PFSK-1 (cell line): ENCODE results near the gene LCE2D.
"Not testable (repeated sequence)": the region's sequence is repeated elsewhere in the genome, so short reads cannot be mapped to it uniquely, and the experiment has no call there.

Experiments used
- FOXP2 ChIP-seq: optimal IDR thresholded peaks from 2 replicates; pipeline ENCODE3; 2011; ENCODE audit warnings: borderline replicate concordance, control low read depth, inconsistent platforms; ENCODE audit not compliant: insufficient read depth; ENCODE audit errors: extremely low read length, extremely low read depth
- POLR2AphosphoS5 ChIP-seq: IDR thresholded peaks from 2 replicates; pipeline ENCODE4 v1.6.1; 2012; ENCODE audit warnings: low read depth, mild to moderate bottlenecking, control low read depth, low read length, moderate library complexity
- SIN3A ChIP-seq: IDR thresholded peaks from 2 replicates; pipeline ENCODE4 v1.6.1; 2012; ENCODE audit warnings: mild to moderate bottlenecking, low read length, moderate library complexity, borderline replicate concordance; ENCODE audit not compliant: insufficient read depth
- TAF1 ChIP-seq: IDR thresholded peaks from 2 replicates; pipeline ENCODE4 v1.6.1; 2012; ENCODE audit warnings: low read length, control low read depth, borderline replicate concordance; ENCODE audit not compliant: insufficient read depth
- TF ChIP-seq, protein P1 (sequence below), 2 experiments: IDR thresholded peaks; 2 replicates each; pipeline versions ENCODE4 v1.6.1 to v1.8.0; 2011 to 2012; ENCODE audit warnings: low read depth in 2 of 2, low read length in 2 of 2, control low read depth in 1 of 2, inconsistent platforms in 1 of 2, mild to moderate bottlenecking in 1 of 2, moderate library complexity in 1 of 2; ENCODE audit not compliant: insufficient read depth in 1 of 2

The LCE2D gene

DNA sequence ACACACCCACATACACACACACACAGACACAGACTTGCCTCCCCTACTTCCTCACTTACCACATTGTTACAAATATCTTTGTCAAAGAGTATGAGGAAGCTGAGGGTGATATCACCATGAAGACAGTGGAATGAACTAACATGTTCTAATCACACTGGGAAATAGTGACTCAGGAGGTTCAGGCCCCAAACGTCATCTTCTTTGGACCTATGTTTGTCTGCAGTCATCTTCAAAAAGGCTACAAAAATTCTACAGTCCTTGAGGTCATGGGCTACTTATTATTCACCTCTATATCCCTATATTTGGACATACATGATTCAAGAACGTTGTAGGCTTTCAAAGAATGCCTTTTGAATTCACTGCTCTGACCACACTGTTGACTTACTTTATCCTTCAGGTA is 9.8 kb downstream of the LCE2D start:
- TF ChIP-seq, protein P1, sequence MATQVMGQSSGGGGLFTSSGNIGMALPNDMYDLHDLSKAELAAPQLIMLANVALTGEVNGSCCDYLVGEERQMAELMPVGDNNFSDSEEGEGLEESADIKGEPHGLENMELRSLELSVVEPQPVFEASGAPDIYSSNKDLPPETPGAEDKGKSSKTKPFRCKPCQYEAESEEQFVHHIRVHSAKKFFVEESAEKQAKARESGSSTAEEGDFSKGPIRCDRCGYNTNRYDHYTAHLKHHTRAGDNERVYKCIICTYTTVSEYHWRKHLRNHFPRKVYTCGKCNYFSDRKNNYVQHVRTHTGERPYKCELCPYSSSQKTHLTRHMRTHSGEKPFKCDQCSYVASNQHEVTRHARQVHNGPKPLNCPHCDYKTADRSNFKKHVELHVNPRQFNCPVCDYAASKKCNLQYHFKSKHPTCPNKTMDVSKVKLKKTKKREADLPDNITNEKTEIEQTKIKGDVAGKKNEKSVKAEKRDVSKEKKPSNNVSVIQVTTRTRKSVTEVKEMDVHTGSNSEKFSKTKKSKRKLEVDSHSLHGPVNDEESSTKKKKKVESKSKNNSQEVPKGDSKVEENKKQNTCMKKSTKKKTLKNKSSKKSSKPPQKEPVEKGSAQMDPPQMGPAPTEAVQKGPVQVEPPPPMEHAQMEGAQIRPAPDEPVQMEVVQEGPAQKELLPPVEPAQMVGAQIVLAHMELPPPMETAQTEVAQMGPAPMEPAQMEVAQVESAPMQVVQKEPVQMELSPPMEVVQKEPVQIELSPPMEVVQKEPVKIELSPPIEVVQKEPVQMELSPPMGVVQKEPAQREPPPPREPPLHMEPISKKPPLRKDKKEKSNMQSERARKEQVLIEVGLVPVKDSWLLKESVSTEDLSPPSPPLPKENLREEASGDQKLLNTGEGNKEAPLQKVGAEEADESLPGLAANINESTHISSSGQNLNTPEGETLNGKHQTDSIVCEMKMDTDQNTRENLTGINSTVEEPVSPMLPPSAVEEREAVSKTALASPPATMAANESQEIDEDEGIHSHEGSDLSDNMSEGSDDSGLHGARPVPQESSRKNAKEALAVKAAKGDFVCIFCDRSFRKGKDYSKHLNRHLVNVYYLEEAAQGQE (IDR thresholded peaks at IDR 0.05; ENCODE audit: insufficient read depth in 1 of 2, low read depth in 2 of 2, low read length in 2 of 2), result no peak
- TF ChIP-seq POLR2AphosphoS5 (no peak), TAF1 (no peak), FOXP2 (no peak), SIN3A (no peak)

DNA sequence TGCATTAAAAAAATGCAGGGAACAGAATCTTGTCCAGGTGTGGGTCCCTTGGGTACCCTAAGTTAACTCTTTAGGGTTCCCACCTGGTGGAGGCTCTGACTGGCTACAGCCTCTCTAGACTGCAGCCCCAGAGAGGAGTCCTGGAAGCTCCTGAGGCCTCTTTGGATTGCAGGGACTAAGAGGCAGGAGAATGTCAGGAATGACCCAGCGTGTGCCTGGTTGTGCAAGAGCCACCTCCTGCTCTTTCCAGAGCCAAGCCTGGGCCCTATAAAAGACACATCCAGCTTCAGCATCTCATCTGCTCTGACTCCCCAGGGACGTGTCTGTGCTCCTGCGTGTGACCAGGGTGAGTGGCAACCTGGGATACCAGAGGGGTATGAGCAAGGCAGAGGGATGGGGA is 11.8 kb downstream of the LCE2D start, which contains the start of gene LCE2C:
TSS of gene LCE2C (plus strand) at position 297 of the 400 bp plus-strand sequence. CDS start 737 bp downstream, outside the sequence.
- not testable (repeated sequence) for TF ChIP-seq FOXP2, TAF1, POLR2AphosphoS5

DNA sequence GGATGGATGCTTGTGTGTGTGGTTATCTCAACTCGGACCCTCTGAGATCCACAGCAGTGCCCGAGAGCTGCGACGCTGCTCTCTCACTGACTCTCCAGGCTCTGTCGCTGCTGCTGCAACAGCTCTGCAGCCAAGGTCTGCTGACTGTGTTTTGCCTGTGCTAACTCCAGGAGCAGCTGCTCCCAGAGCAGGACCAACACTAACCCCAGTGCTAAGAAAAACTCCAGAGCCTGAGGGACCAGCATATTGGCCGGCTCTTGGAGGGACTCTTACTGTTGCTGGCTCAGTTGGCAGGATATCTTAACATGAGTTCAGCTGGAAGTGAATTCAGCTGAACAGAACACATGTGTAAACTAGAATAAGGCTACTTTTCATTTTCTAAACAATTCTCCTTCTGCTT is 16.3 kb downstream of the LCE2D start:
- no peak for TF ChIP-seq SIN3A
- TF ChIP-seq, protein P1 (IDR thresholded peaks at IDR 0.05; ENCODE audit: insufficient read depth in 1 of 2, low read depth in 2 of 2, low read length in 2 of 2), result no peak

DNA sequence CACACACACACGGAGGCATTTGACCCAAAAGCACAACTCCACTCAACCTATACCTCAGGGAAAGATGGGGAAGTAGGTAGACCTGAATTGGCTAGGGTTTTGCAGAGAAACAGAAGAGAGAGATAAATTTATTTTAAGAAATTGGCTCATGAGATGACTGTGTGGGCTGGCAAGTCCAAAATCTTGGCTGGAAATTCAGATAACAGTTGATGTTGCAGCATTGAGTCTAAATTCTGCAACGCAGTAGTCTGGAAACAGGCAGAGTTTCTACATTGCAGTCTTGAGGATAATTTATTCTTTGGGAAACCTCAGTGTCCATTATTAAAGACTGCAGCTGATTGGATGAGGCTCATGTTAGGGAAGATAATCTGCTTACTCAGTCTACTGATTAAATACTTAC is 18.4 kb downstream of the LCE2D start:
- TF ChIP-seq SIN3A (no peak), FOXP2 (no peak), POLR2AphosphoS5 (no peak), TAF1 (no peak)
- TF ChIP-seq, protein P1 (IDR thresholded peaks at IDR 0.05; ENCODE audit: insufficient read depth in 1 of 2, low read depth in 2 of 2, low read length in 2 of 2), result no peak

DNA sequence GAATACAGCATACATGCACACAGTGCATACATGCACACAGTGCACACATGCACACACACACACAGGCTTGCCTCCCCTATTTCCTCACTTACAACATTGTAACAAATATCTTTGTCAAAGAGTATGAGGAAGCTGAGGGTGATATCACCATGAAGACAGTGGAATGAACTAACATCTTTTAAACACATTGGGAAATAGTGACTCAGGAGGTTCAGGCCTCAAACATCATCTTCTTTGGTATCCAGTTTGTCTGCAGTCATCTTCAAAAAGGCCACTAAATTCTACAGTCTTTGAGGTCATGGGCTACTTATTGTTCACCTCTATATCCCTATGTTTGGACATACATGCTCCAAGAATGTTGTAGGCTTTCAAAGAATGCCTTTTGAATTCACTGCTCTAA is 20.7 kb downstream of the LCE2D start:
- no peak for TF ChIP-seq TAF1
- no peak for TF ChIP-seq SIN3A
- no peak for TF ChIP-seq FOXP2
- TF ChIP-seq, protein P1 (IDR thresholded peaks at IDR 0.05; ENCODE audit: insufficient read depth in 1 of 2, low read depth in 2 of 2, low read length in 2 of 2), result no peak
- no peak for TF ChIP-seq POLR2AphosphoS5
